ENCODE data around the gene AP4S1.

DNA sequence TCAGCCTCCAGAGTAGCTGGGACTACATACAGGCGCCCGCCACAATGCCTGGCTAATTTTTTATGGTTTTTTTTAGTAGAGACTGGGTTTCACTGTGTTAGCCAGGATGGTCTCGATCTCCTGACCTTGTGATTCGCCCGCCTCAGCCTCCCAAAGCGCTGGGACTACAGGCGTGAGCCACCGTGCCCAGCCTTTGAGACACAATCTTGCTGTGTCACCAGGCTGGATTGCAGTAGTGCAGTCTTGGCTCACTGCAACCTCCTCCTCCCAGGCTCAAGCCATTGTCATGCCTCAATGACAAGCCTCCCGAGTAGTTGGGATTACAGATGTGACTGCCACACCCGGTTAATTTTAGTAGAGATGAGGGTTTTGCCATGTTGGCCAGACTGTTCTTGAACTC, 22.1 kb downstream of the AP4S1 start:
- TF ChIP-seq, protein P1, sequence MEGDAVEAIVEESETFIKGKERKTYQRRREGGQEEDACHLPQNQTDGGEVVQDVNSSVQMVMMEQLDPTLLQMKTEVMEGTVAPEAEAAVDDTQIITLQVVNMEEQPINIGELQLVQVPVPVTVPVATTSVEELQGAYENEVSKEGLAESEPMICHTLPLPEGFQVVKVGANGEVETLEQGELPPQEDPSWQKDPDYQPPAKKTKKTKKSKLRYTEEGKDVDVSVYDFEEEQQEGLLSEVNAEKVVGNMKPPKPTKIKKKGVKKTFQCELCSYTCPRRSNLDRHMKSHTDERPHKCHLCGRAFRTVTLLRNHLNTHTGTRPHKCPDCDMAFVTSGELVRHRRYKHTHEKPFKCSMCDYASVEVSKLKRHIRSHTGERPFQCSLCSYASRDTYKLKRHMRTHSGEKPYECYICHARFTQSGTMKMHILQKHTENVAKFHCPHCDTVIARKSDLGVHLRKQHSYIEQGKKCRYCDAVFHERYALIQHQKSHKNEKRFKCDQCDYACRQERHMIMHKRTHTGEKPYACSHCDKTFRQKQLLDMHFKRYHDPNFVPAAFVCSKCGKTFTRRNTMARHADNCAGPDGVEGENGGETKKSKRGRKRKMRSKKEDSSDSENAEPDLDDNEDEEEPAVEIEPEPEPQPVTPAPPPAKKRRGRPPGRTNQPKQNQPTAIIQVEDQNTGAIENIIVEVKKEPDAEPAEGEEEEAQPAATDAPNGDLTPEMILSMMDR (IDR thresholded peaks at IDR 0.05): no peak
- no peak for TF ChIP-seq POLR2A (IDR thresholded peaks at IDR 0.05)
